ENCODE data around the gene TM4SF5.

Gene TM4SF5

GRCh38 chr17:4807605-4808377, 36.1 kb downstream of the TM4SF5 start:
- DNase-seq (ENCODE audit: low spot score): peak; percentile 52
- in situ Hi-C loops (cut with MboI; ENCODE audit: low sequenced_read_pairs, unreplicated experiment): no loop called here
- TF ChIP-seq CTCF (IDR thresholded peaks at IDR 0.05; ENCODE audit: borderline replicate concordance, control extremely low read depth, extremely low read depth, insufficient read depth, missing control alignments): no peak

GRCh38 chr17:4808378-4808767, 36.7 kb downstream of the TM4SF5 start:
- in situ Hi-C loops (cut with MboI; ENCODE audit: low sequenced_read_pairs, unreplicated experiment): no loop called here
- no peak for TF ChIP-seq CTCF (IDR thresholded peaks at IDR 0.05; ENCODE audit: borderline replicate concordance, control extremely low read depth, extremely low read depth, insufficient read depth, missing control alignments)
- DNase-seq (ENCODE audit: low spot score): no peak

GRCh38 chr17:4810696-4811290, 39.1 kb downstream of the TM4SF5 start:
- no peak for TF ChIP-seq CTCF (IDR thresholded peaks at IDR 0.05; ENCODE audit: borderline replicate concordance, control extremely low read depth, extremely low read depth, insufficient read depth, missing control alignments)
- in situ Hi-C loops (cut with MboI; ENCODE audit: low sequenced_read_pairs, unreplicated experiment): no loop called here
- peak; percentile 12 for DNase-seq (ENCODE audit: low spot score)

- in situ Hi-C loops (cut with MboI; ENCODE audit: low sequenced_read_pairs, unreplicated experiment): no loop called here
- no peak for DNase-seq (ENCODE audit: low spot score)
Measured at GRCh38 chr17:4811471-4811870, 39.8 kb downstream of the TM4SF5 start.

GRCh38 chr17:4812690-4813089, 41.0 kb downstream of the TM4SF5 start:
- no peak for DNase-seq (ENCODE audit: low spot score)
- TF ChIP-seq CTCF (IDR thresholded peaks at IDR 0.05; ENCODE audit: borderline replicate concordance, control extremely low read depth, extremely low read depth, insufficient read depth, missing control alignments): no peak
- in situ Hi-C loops (cut with MboI; ENCODE audit: low sequenced_read_pairs, unreplicated experiment): no loop called here

More at GRCh38 chr17:4811471-4811870, 39.8 kb downstream of the TM4SF5 start:
- TF ChIP-seq CTCF (IDR thresholded peaks at IDR 0.05; ENCODE audit: borderline replicate concordance, control extremely low read depth, extremely low read depth, insufficient read depth, missing control alignments): no peak

GRCh38 chr17:4815043-4815675, 43.5 kb downstream of the TM4SF5 start:
- DNase-seq (ENCODE audit: low spot score): no peak
- TF ChIP-seq CTCF (IDR thresholded peaks at IDR 0.05; ENCODE audit: borderline replicate concordance, control extremely low read depth, extremely low read depth, insufficient read depth, missing control alignments): no peak
- in situ Hi-C loops (cut with MboI; ENCODE audit: low sequenced_read_pairs, unreplicated experiment): no loop called here
